ENCODE data around the gene HOMER2. TPM values are rescaled to one million over a fixed set of nuclear protein-coding genes. Genes with fewer than 3 reads are reported as not detected.

Gene HOMER2
- total RNA-seq, 4 donors from 2014 or later: 81.4 to 120 (median 99.2) TPM

DNA sequence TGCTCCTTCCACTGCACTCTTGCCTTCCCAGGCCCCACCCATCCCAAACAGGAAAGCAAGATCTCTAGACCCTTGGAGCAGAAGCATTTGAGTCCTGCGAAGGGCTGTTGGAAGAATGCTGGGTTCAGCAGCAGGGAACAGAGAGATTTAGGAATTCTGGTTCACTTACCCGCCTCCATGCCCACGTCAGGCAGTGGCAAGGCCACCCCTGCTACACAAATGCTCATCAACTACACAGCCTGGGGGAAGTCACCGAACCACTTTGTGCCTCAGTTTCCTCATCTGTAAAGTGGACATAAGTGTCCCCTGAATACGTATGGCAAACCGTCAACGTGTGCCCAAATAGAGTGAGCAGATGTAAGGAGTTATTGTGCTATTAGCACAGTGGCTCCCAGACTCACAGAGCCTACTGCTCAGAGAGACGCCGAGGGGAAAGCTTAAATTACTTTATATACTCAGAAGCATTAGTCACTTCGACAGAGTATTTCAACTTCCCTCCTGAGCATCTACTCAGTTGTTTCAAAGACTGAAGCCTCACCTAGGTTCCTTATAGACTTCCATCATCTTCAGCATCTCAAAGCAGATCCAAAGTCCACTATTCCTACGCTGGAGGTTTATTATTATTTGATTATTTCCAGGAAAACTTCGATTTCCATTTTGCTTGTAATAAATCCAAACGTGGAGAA, 905 bp downstream of the HOMER2 start:
- peak overlapping the region; percentile 77 for H3K4me3 ChIP-seq
- H3K27me3 ChIP-seq: peaks cover 10% of the 10 kb centered on the region
- no peaks in the 10 kb centered on the region for H3K9me3 ChIP-seq
- peak overlapping the region; percentile 82 for H3K27ac ChIP-seq
- TF ChIP-seq POLR2AphosphoS5 (IDR thresholded peaks at IDR 0.05): no peak
- TF ChIP-seq EP300 (IDR thresholded peaks at IDR 0.05): no peak
- no peak for TF ChIP-seq POLR2A (IDR thresholded peaks at IDR 0.05)
- TF ChIP-seq, protein P1, sequence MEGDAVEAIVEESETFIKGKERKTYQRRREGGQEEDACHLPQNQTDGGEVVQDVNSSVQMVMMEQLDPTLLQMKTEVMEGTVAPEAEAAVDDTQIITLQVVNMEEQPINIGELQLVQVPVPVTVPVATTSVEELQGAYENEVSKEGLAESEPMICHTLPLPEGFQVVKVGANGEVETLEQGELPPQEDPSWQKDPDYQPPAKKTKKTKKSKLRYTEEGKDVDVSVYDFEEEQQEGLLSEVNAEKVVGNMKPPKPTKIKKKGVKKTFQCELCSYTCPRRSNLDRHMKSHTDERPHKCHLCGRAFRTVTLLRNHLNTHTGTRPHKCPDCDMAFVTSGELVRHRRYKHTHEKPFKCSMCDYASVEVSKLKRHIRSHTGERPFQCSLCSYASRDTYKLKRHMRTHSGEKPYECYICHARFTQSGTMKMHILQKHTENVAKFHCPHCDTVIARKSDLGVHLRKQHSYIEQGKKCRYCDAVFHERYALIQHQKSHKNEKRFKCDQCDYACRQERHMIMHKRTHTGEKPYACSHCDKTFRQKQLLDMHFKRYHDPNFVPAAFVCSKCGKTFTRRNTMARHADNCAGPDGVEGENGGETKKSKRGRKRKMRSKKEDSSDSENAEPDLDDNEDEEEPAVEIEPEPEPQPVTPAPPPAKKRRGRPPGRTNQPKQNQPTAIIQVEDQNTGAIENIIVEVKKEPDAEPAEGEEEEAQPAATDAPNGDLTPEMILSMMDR (IDR thresholded peaks at IDR 0.05): no peak
- no peak for DNase-seq (ENCODE audit: low spot score in 2 of 2)
- H3K36me3 ChIP-seq: no peaks in the 10 kb centered on the region
- WGBS: 38% methylated on average over 13 of the region's 13 CpGs
- peaks cover 10% of the 10 kb centered on the region for H3K4me1 ChIP-seq

DNA sequence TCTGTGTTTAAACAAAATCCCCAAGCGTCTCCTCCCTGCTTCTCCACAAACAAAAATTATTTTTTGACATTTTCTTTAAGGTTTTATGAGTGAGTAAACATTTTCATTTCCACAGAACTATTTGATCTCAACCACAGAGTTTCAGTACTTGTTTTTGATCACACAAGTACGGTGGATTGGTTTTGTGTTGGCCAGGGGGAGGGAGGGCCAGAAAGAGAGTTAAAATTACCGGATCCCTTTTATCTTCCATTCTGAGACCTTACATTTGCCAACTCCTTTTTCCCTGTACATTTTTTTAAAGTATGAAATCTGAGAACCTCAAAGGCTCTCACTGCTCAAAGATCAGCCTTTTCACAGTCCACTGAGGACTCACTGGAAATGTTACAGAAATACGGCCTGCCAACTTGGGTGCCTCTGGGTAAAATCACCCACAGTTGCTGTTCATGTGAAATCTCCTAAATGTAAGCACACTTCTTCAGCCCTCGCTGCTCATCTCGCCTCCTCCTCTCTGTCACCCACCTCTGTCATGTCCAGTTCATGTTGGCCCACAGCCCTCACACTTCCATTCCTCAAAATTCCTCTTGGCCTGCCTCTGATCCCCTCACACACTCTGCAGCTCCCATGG, 1.7 kb downstream of the HOMER2 start:
- H3K4me3 ChIP-seq: peak overlapping the region; percentile 77
- peaks cover 10% of the 10 kb centered on the region for H3K27me3 ChIP-seq
- peak overlapping the region; percentile 82 for H3K27ac ChIP-seq
- H3K36me3 ChIP-seq: no peaks in the 10 kb centered on the region
- 75% methylated on average over 6 of the region's 6 CpGs for WGBS
- TF ChIP-seq EP300 (IDR thresholded peaks at IDR 0.05): no peak
- TF ChIP-seq, protein P1 (IDR thresholded peaks at IDR 0.05): no peak
- TF ChIP-seq POLR2A (IDR thresholded peaks at IDR 0.05): no peak
- TF ChIP-seq POLR2AphosphoS5 (IDR thresholded peaks at IDR 0.05): no peak
- H3K4me1 ChIP-seq: peaks cover 10% of the 10 kb centered on the region
- no peak for DNase-seq (ENCODE audit: low spot score in 2 of 2)
- no peaks in the 10 kb centered on the region for H3K9me3 ChIP-seq

DNA sequence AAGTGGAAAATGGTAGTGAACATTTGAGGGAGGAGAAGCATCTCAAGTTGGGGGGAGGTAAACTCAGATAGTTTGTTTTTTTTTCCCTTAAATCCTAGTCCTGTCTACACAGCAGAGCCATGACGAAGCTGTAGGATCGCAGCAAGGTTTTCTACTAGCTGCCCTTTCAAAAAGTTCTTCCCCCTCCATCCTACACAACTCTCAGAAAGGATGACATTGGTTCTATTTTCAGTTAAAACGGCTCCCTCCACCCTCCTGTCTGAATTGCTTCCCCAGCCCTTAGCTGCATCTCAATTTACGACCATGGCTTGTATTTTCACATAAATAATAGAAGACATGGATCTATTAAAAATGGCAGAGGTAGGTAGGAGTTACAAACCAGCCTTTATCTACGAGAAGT, 2.2 kb downstream of the HOMER2 start:
- Histone ChIP-seq H3K27me3 (peaks cover 10% of the 10 kb centered on the region), H3K9me3 (no peaks in the 10 kb centered on the region), H3K36me3 (no peaks in the 10 kb centered on the region), H3K4me3 (peak overlapping the region; percentile 77), H3K27ac (no peak overlapping the region), H3K4me1 (peaks cover 10% of the 10 kb centered on the region)
- no peak for DNase-seq (ENCODE audit: low spot score in 2 of 2)
- WGBS: 84% methylated on average over 5 of the region's 5 CpGs
- TF ChIP-seq EP300 (IDR thresholded peaks at IDR 0.05) (no peak), POLR2AphosphoS5 (IDR thresholded peaks at IDR 0.05) (no peak), POLR2A (IDR thresholded peaks at IDR 0.05) (no peak)
- TF ChIP-seq, protein P1 (IDR thresholded peaks at IDR 0.05): no peak

DNA sequence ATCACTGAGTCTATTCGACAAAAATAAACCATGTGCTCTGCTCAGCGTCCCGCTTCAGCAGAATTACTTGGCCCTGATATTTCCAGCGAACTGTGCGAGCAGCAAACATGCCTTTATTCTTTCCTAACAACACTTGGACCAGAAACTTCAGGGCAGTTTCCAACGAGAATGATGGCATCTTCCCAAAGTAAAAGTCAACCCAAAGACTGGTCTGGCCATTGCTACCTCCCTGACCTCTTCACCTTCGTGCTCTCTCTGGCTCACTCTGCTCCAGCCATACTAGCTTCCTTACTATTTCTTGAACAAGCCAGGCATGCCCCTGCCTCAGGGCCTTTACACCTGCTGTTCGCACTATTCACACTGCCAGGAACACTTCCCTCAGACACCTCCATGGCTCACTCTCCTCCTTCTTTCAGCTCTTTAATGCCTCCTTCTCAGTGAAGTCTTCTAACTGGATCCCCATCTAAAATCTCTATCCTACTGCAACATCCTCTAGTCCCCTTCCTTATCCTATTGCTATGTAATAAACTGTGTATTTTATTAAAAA, 6.3 kb downstream of the HOMER2 start:
- Histone ChIP-seq H3K27ac (no peak overlapping the region), H3K27me3 (peaks cover 1% of the 10 kb centered on the region), H3K4me3 (no peak overlapping the region), H3K4me1 (peaks cover 3% of the 10 kb centered on the region), H3K9me3 (no peaks in the 10 kb centered on the region), H3K36me3 (no peaks in the 10 kb centered on the region)
- no peak for DNase-seq (ENCODE audit: low spot score in 2 of 2)
- WGBS: 85% methylated on average over 8 of the region's 8 CpGs
- TF ChIP-seq EP300 (IDR thresholded peaks at IDR 0.05) (no peak), POLR2A (IDR thresholded peaks at IDR 0.05) (no peak), POLR2AphosphoS5 (IDR thresholded peaks at IDR 0.05) (no peak)
- TF ChIP-seq, protein P1 (IDR thresholded peaks at IDR 0.05): no peak

DNA sequence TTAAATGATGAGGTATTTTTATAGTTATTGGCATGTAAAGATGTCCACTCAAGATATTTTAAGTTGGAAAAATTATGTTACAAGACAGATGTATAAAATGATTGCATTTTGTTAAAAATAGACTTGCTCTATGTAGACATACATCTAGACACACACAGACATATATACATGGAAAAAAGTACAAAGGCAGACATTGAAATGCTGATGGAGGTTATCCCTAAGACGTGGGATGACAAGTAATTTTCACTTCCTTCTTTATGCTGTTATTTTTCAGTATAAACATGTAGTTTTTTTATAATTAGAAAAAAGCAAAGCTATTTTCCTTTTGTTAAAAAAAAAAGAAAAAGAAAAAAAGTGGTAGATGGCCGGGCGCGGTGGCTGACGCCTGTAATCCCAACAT, 7.2 kb downstream of the HOMER2 start:
- Histone ChIP-seq H3K9me3 (no peaks in the 10 kb centered on the region), H3K4me3 (no peak overlapping the region), H3K36me3 (no peaks in the 10 kb centered on the region), H3K27ac (no peak overlapping the region), H3K27me3 (no peaks in the 10 kb centered on the region), H3K4me1 (peaks cover 3% of the 10 kb centered on the region)
- WGBS: 77% methylated on average over 5 of the region's 5 CpGs
- TF ChIP-seq POLR2A (IDR thresholded peaks at IDR 0.05) (no peak), POLR2AphosphoS5 (IDR thresholded peaks at IDR 0.05) (no peak), EP300 (IDR thresholded peaks at IDR 0.05) (no peak)
- TF ChIP-seq, protein P1 (IDR thresholded peaks at IDR 0.05): no peak
- DNase-seq (ENCODE audit: low spot score in 2 of 2): no peak

All from suprapubic skin (tissue), 4 donors.